Measurements from ENCODE around the gene HSPB6.
A peak's percentile ranks its signal among the peaks of the same experiment; 100 is the strongest.

The HSPB6 gene

GRCh38 chr19:35789195-35789977 is 32.6 kb upstream of the HSPB6 start:
- DNase-seq (ENCODE audit: low spot score in 2 of 2): no peak

GRCh38 chr19:35788205-35788960 is 31.6 kb upstream of the HSPB6 start:
- Mint-ChIP-seq H3K36me3 (no peaks in the 10 kb centered on the region), H3K27ac (no peak overlapping the region), H3K9me3 (no peaks in the 10 kb centered on the region), H3K4me3 (no peak overlapping the region), H3K4me1 (peaks cover 4% of the 10 kb centered on the region)
- no peak for ATAC-seq
- DNase-seq (ENCODE audit: low spot score in 2 of 2): no peak

More at GRCh38 chr19:35789195-35789977, 32.6 kb upstream of the HSPB6 start:
- H3K36me3 Mint-ChIP-seq: no peaks in the 10 kb centered on the region
- no peaks in the 10 kb centered on the region for H3K9me3 Mint-ChIP-seq
- no peak overlapping the region for H3K27ac Mint-ChIP-seq
- no peak for ATAC-seq
- no peak overlapping the region for H3K4me3 Mint-ChIP-seq
- H3K4me1 Mint-ChIP-seq: no peaks in the 10 kb centered on the region

- Mint-ChIP-seq H3K36me3 (no peaks in the 10 kb centered on the region), H3K27ac (no peak overlapping the region), H3K9me3 (no peaks in the 10 kb centered on the region), H3K4me3 (no peak overlapping the region), H3K4me1 (peaks cover 8% of the 10 kb centered on the region)
- ATAC-seq (no peak), DNase-seq (ENCODE audit: low spot score in 2 of 2) (no peak)
Observed at GRCh38 chr19:35787227-35787799, 30.5 kb upstream of the HSPB6 start.

GRCh38 chr19:35786299-35787160 is 29.7 kb upstream of the HSPB6 start:
- DNase-seq (ENCODE audit: low spot score in 2 of 2) (no peak), ATAC-seq (no peak)
- Mint-ChIP-seq H3K27ac (no peak overlapping the region), H3K4me1 (peaks cover 8% of the 10 kb centered on the region), H3K4me3 (no peak overlapping the region), H3K9me3 (no peaks in the 10 kb centered on the region), H3K36me3 (peaks cover 2% of the 10 kb centered on the region)

- peaks cover 8% of the 10 kb centered on the region for H3K4me1 Mint-ChIP-seq
- DNase-seq (ENCODE audit: low spot score in 2 of 2): no peak
- H3K27ac Mint-ChIP-seq: no peak overlapping the region
- H3K36me3 Mint-ChIP-seq: peaks cover 6% of the 10 kb centered on the region
- H3K4me3 Mint-ChIP-seq: no peak overlapping the region
- ATAC-seq: no peak
- H3K9me3 Mint-ChIP-seq: no peaks in the 10 kb centered on the region
Observed at GRCh38 chr19:35785339-35785627, 28.5 kb upstream of the HSPB6 start.

GRCh38 chr19:35784503-35785338 is 27.9 kb upstream of the HSPB6 start:
- H3K4me3 Mint-ChIP-seq: no peak overlapping the region
- H3K36me3 Mint-ChIP-seq: peaks cover 9% of the 10 kb centered on the region
- H3K4me1 Mint-ChIP-seq: peaks cover 8% of the 10 kb centered on the region
- DNase-seq (ENCODE audit: low spot score in 2 of 2) (no peak), ATAC-seq (no peak)
- no peaks in the 10 kb centered on the region for H3K9me3 Mint-ChIP-seq
- no peak overlapping the region for H3K27ac Mint-ChIP-seq

- no peaks in the 10 kb centered on the region for H3K9me3 Mint-ChIP-seq
- peaks cover 13% of the 10 kb centered on the region for H3K36me3 Mint-ChIP-seq
- peak overlapping the region; percentile 5 for H3K27ac Mint-ChIP-seq
- no peak overlapping the region for H3K4me3 Mint-ChIP-seq
- DNase-seq (ENCODE audit: low spot score in 2 of 2): no peak
- ATAC-seq: no peak
- H3K4me1 Mint-ChIP-seq: peaks cover 8% of the 10 kb centered on the region
Observed at GRCh38 chr19:35783469-35784434, 26.9 kb upstream of the HSPB6 start.

GRCh38 chr19:35782589-35782988 is 25.8 kb upstream of the HSPB6 start:
- H3K4me3 Mint-ChIP-seq: no peak overlapping the region
- no peaks in the 10 kb centered on the region for H3K9me3 Mint-ChIP-seq
- peak overlapping the region; percentile 5 for H3K27ac Mint-ChIP-seq
- H3K4me1 Mint-ChIP-seq: peaks cover 8% of the 10 kb centered on the region
- DNase-seq (ENCODE audit: low spot score in 2 of 2): no peak
- peaks cover 13% of the 10 kb centered on the region for H3K36me3 Mint-ChIP-seq
- ATAC-seq: no peak

GRCh38 chr19:35781650-35782049 is 24.8 kb upstream of the HSPB6 start:
- no peak for DNase-seq (ENCODE audit: low spot score in 2 of 2)
- peaks cover 13% of the 10 kb centered on the region for H3K4me1 Mint-ChIP-seq
- H3K9me3 Mint-ChIP-seq: no peaks in the 10 kb centered on the region
- no peak overlapping the region for H3K27ac Mint-ChIP-seq
- no peak for ATAC-seq
- peaks cover 16% of the 10 kb centered on the region for H3K36me3 Mint-ChIP-seq
- H3K4me3 Mint-ChIP-seq: no peak overlapping the region

GRCh38 chr19:35780717-35781116 is 23.9 kb upstream of the HSPB6 start:
- ATAC-seq (no peak), DNase-seq (ENCODE audit: low spot score in 2 of 2) (no peak)
- H3K4me1 Mint-ChIP-seq: peaks cover 22% of the 10 kb centered on the region
- H3K4me3 Mint-ChIP-seq: no peak overlapping the region
- peaks cover 24% of the 10 kb centered on the region for H3K36me3 Mint-ChIP-seq
- no peak overlapping the region for H3K27ac Mint-ChIP-seq
- H3K9me3 Mint-ChIP-seq: no peaks in the 10 kb centered on the region

GRCh38 chr19:35780058-35780457 is 23.2 kb upstream of the HSPB6 start:
- H3K27ac Mint-ChIP-seq: no peak overlapping the region
- no peaks in the 10 kb centered on the region for H3K9me3 Mint-ChIP-seq
- peaks cover 23% of the 10 kb centered on the region for H3K4me1 Mint-ChIP-seq
- DNase-seq (ENCODE audit: low spot score in 2 of 2): no peak
- H3K36me3 Mint-ChIP-seq: peaks cover 26% of the 10 kb centered on the region
- no peak for ATAC-seq
- H3K4me3 Mint-ChIP-seq: no peak overlapping the region

GRCh38 chr19:35779033-35779432 is 22.2 kb upstream of the HSPB6 start:
- H3K4me1 Mint-ChIP-seq: peaks cover 33% of the 10 kb centered on the region
- DNase-seq (ENCODE audit: low spot score in 2 of 2): no peak
- no peak overlapping the region for H3K4me3 Mint-ChIP-seq
- no peak for ATAC-seq
- no peaks in the 10 kb centered on the region for H3K9me3 Mint-ChIP-seq
- peaks cover 30% of the 10 kb centered on the region for H3K36me3 Mint-ChIP-seq
- peak overlapping the region; percentile 40 for H3K27ac Mint-ChIP-seq

- Mint-ChIP-seq H3K4me1 (peaks cover 25% of the 10 kb centered on the region), H3K27ac (no peak overlapping the region), H3K4me3 (no peak overlapping the region), H3K36me3 (peaks cover 30% of the 10 kb centered on the region), H3K9me3 (no peaks in the 10 kb centered on the region)
- no peak for DNase-seq (ENCODE audit: low spot score in 2 of 2)
- ATAC-seq: no peak
Observed at GRCh38 chr19:35777961-35778360, 21.1 kb upstream of the HSPB6 start.

All from stimulated activated effector memory CD8-positive, alpha-beta T cell treated with anti-CD3 and anti-CD28 coated beads, Interleukin-12 subunit alpha, Interleukin-12 subunit beta, amount 100 ng/mL, for 72 hours (primary cell).